Frontal cortex (tissue), 4 donors: ENCODE measurements around the gene COG4. TPM values are rescaled to one million over a fixed set of nuclear protein-coding genes. Genes with fewer than 3 reads are reported as not detected.

Experiments
- DNase-seq, 2 donors: peaks; one replicate each; pipeline ENCODE4 v3.0.0; 2012; ENCODE audit warnings: low spot score in 2 of 2
- FAIRE-seq: peaks from 2 replicates; lab custom pipeline; 2012; peaks lifted over from hg19 to GRCh38; lab: Jason Lieb, UNC
- total RNA-seq: library from RNA; depleted of rRNA; stranded (reverse); fragments of >200 nt; gene quantifications from one replicate; pipeline ENCODE4 v1.2.3, GENCODE V29; 2014
- donor health status: control.
- donor health status: control.
- donor health status: control.

COG4 gene
- total RNA-seq, 1 donor from 2014 or later: 45.7 TPM

- DNase-seq: no peak
- FAIRE-seq: no peak
Measured at GRCh38 chr16:70483426-70483825, 39.9 kb downstream of the COG4 start.

- DNase-seq: no peak
- FAIRE-seq: no peak
Measured at GRCh38 chr16:70482624-70483023, 40.7 kb downstream of the COG4 start.

- DNase-seq (peak in 1 of 2 donors; percentile 25), FAIRE-seq (no peak)
Measured at GRCh38 chr16:70481929-70482536, 41.3 kb downstream of the COG4 start.

- DNase-seq (no peak), FAIRE-seq (no peak)
Measured at GRCh38 chr16:70480127-70481105, 42.9 kb downstream of the COG4 start.

GRCh38 chr16:70478912-70479341 lies 44.4 kb downstream of the COG4 start:
- DNase-seq (peak in 1 of 2 donors; percentile 35), FAIRE-seq (no peak)

- DNase-seq: no peak
- no peak for FAIRE-seq
Measured at GRCh38 chr16:70478169-70478568, 45.2 kb downstream of the COG4 start.

GRCh38 chr16:70476272-70477020 lies 46.9 kb downstream of the COG4 start:
- FAIRE-seq: no peak

GRCh38 chr16:70475054-70475871 lies 48.1 kb downstream of the COG4 start:
- DNase-seq (no peak), FAIRE-seq (no peak)

More at GRCh38 chr16:70476272-70477020, 46.9 kb downstream of the COG4 start:
- DNase-seq: peak in 1 of 2 donors; percentile 71

GRCh38 chr16:70474320-70475053 lies 48.9 kb downstream of the COG4 start:
- peak in 1 of 2 donors; percentile 15 for DNase-seq

GRCh38 chr16:70473446-70474319 lies 49.7 kb downstream of the COG4 start:
- DNase-seq (no peak), FAIRE-seq (no peak)

More at GRCh38 chr16:70474320-70475053, 48.9 kb downstream of the COG4 start:
- no peak for FAIRE-seq

- FAIRE-seq (no peak), DNase-seq (no peak)
Measured at GRCh38 chr16:70472786-70473433, 50.4 kb downstream of the COG4 start.

GRCh38 chr16:70470927-70471341 lies 52.4 kb downstream of the COG4 start:
- peak in 1 of 2 donors; percentile 68 for DNase-seq
- FAIRE-seq: no peak

GRCh38 chr16:70470141-70470926 lies 53.0 kb downstream of the COG4 start:
- no peak for FAIRE-seq

GRCh38 chr16:70468776-70469525 lies 54.4 kb downstream of the COG4 start:
- DNase-seq (no peak), FAIRE-seq (no peak)

More at GRCh38 chr16:70470141-70470926, 53.0 kb downstream of the COG4 start:
- peak in 1 of 2 donors; percentile 10 for DNase-seq

- FAIRE-seq: no peak
- DNase-seq: no peak
Measured at GRCh38 chr16:70467608-70468007, 55.7 kb downstream of the COG4 start.

GRCh38 chr16:70467113-70467512 lies 56.2 kb downstream of the COG4 start:
- DNase-seq: no peak
- no peak for FAIRE-seq
